H1 (cell line): ENCODE measurements around the gene ERC1. TPM values are rescaled to one million over a fixed set of nuclear protein-coding genes. Genes with fewer than 3 reads are reported as not detected.
A peak's percentile ranks its signal among the peaks of the same experiment; 100 is the strongest.

Experiments
- CTCF ChIA-PET: fragments of 300-600 bp; sonication (Branson Sonifier 250); formaldehyde crosslinking; loops from one replicate; lab custom pipeline; 2021; ENCODE audit not compliant: partially characterized antibody; lab: Charles Lee
- POLR2A ChIA-PET: fragments of 300-600 bp; sonication (Branson Sonifier 250); formaldehyde crosslinking; loops from one replicate; lab custom pipeline; 2021; ENCODE audit warnings: inconsistent platforms; ENCODE audit not compliant: partially characterized antibody; lab: Charles Lee
- DNase-seq, 2 experiments: peaks; one replicate each; pipeline versions ENCODE4 v3.0.0 to v3.0.0-alpha.2; 2010 to 2022; ENCODE audit warnings: low spot score in 2 of 2, low read depth in 1 of 2, mixed read lengths in 1 of 2
- FAIRE-seq: peaks from 2 replicates; lab custom pipeline; 2011; peaks lifted over from hg19 to GRCh38; lab: Jason Lieb, UNC
- H2AFZ ChIP-seq: 2 replicates; pipeline ENCODE4 v1.8.1; 2012; ENCODE audit warnings: low read length, inconsistent platforms
- H2AK5ac ChIP-seq: 2 replicates; pipeline ENCODE4 v1.6.1; 2013; ENCODE audit warnings: low read depth, low read length
- H2BK120ac ChIP-seq: replicated peaks from 2 replicates; pipeline ENCODE3; 2013; ENCODE audit warnings: low read depth, low read length, inconsistent platforms
- H2BK12ac ChIP-seq: 2 replicates; pipeline ENCODE4 v1.6.1; 2013; ENCODE audit warnings: low read depth, low read length
- H2BK15ac ChIP-seq: 2 replicates; pipeline ENCODE4 v1.6.1; 2013; ENCODE audit warnings: low read length
- H2BK20ac ChIP-seq: 2 replicates; pipeline ENCODE4 v1.6.1; 2013; ENCODE audit warnings: low read length
- H2BK5ac ChIP-seq: 2 replicates; pipeline ENCODE4 v1.6.1; 2013; ENCODE audit warnings: low read depth, low read length
- H3K14ac ChIP-seq: 2 replicates; pipeline ENCODE4 v1.6.1; 2013; ENCODE audit warnings: inconsistent platforms; ENCODE audit not compliant: insufficient read length
- H3K18ac ChIP-seq: 2 replicates; pipeline ENCODE4 v1.6.1; 2013; ENCODE audit warnings: low read length; ENCODE audit errors: extremely low read depth
- H3K23ac ChIP-seq: 2 replicates; pipeline ENCODE4 v1.6.1; 2013; ENCODE audit warnings: inconsistent platforms; ENCODE audit not compliant: insufficient read length
- H3K23me2 ChIP-seq: 2 replicates; pipeline ENCODE4 v1.6.1; 2013; ENCODE audit warnings: low read depth, low read length
- H3K27ac ChIP-seq: 2 replicates; pipeline ENCODE4 v1.6.1; 2011; ENCODE audit warnings: low read depth, low read length, inconsistent platforms
- H3K27me3 ChIP-seq, 4 experiments: replicated peaks in 1 of 4; 1 replicate in 1 of 4; 2 replicates in 3 of 4; pipeline versions ENCODE4 v1.6.1 to v1.8.1; 2011 to 2013; ENCODE audit warnings: low read length in 3 of 4, mild to moderate bottlenecking in 3 of 4, inconsistent platforms in 2 of 4, mixed read lengths in 2 of 4, moderate library complexity in 1 of 4; ENCODE audit not compliant: control insufficient read depth in 3 of 4, insufficient read depth in 3 of 4; ENCODE audit errors: extremely low read depth in 1 of 4
- H3K36me3 ChIP-seq, 4 experiments: 2 replicates each; pipeline versions ENCODE4 v1.6.1 to v1.8.1; 2011 to 2013; ENCODE audit warnings: mild to moderate bottlenecking in 4 of 4, low read length in 3 of 4, moderate library complexity in 2 of 4, control low read depth in 1 of 4, inconsistent platforms in 1 of 4; ENCODE audit not compliant: insufficient read depth in 4 of 4, control insufficient read depth in 2 of 4
- H3K4ac ChIP-seq: replicated peaks from 2 replicates; pipeline ENCODE3; 2013; ENCODE audit warnings: low read length, low read depth, mixed read lengths, inconsistent platforms; ENCODE audit not compliant: insufficient read length
- H3K4me1 ChIP-seq, 4 experiments: replicated peaks in 1 of 4; 1 replicate in 1 of 4; 2 replicates in 3 of 4; pipeline versions ENCODE4 v1.6.1 to v1.8.1; 2011 to 2013; ENCODE audit warnings: low read length in 3 of 4, inconsistent platforms in 2 of 4, mixed read lengths in 1 of 4; ENCODE audit not compliant: insufficient read depth in 4 of 4, control insufficient read depth in 3 of 4
- H3K4me2 ChIP-seq, 2 experiments: 2 replicates each; pipeline versions ENCODE4 v1.6.1 to v1.8.1; 2011 to 2013; ENCODE audit warnings: low read depth in 2 of 2, low read length in 2 of 2, control low read depth in 1 of 2, inconsistent platforms in 1 of 2, mild to moderate bottlenecking in 1 of 2; ENCODE audit not compliant: insufficient read depth in 1 of 2
- H3K4me3 ChIP-seq, 4 experiments: fragments of 200-600, 300-600 bp in 1 of 4; sonication (generic), shearing (Covaris generic), sonication (Bioruptor Twin) in 1 of 4; 2 replicates each; pipeline versions ENCODE4 v1.5.1 to v1.8.1; 2011 to 2016; ENCODE audit warnings: low read length in 4 of 4, low read depth in 3 of 4, control low read depth in 2 of 4, inconsistent platforms in 2 of 4, mild to moderate bottlenecking in 2 of 4, mixed read lengths in 1 of 4, moderate library complexity in 1 of 4; ENCODE audit not compliant: insufficient read depth in 2 of 4; ENCODE audit errors: extremely low read depth in 1 of 4
- H3K56ac ChIP-seq: replicated peaks from 2 replicates; pipeline ENCODE3; 2013; ENCODE audit warnings: low read depth, mild to moderate bottlenecking, mixed read lengths, low read length, inconsistent platforms; ENCODE audit not compliant: insufficient read length
- H3K79me1 ChIP-seq: 2 replicates; pipeline ENCODE4 v1.6.1; 2013; ENCODE audit warnings: low read depth, low read length, control low read depth
- H3K79me2 ChIP-seq, 2 experiments: 2 replicates each; pipeline versions ENCODE4 v1.6.1 to v1.8.1; 2012 to 2013; ENCODE audit warnings: low read length in 2 of 2, mild to moderate bottlenecking in 2 of 2, inconsistent platforms in 1 of 2; ENCODE audit not compliant: insufficient read depth in 2 of 2, control insufficient read depth in 1 of 2
- H3K9ac ChIP-seq, 4 experiments: replicated peaks in 1 of 4; 1 replicate in 1 of 4; 2 replicates in 3 of 4; pipeline versions ENCODE4 v1.6.1 to v1.8.1; 2011 to 2013; ENCODE audit warnings: low read depth in 3 of 4, low read length in 3 of 4, control low read depth in 2 of 4, mild to moderate bottlenecking in 2 of 4, moderate library complexity in 2 of 4, inconsistent platforms in 1 of 4; ENCODE audit errors: extremely low read depth in 1 of 4
- H3K9me3 ChIP-seq, 2 experiments: 2 replicates each; pipeline versions ENCODE4 v1.6.1 to v1.8.1; 2012 to 2013; ENCODE audit warnings: mild to moderate bottlenecking in 2 of 2, moderate library complexity in 2 of 2, control low read depth in 1 of 2, inconsistent platforms in 1 of 2, low read depth in 1 of 2, low read length in 1 of 2, mixed read lengths in 1 of 2; ENCODE audit not compliant: insufficient read depth in 2 of 2
- H4K20me1 ChIP-seq, 2 experiments: replicated peaks in 1 of 2; 2 replicates each; pipeline versions ENCODE3 to v1.8.1; 2011 to 2013; ENCODE audit warnings: inconsistent platforms in 2 of 2, low read length in 2 of 2, mild to moderate bottlenecking in 1 of 2; ENCODE audit not compliant: insufficient read depth in 2 of 2, control insufficient read depth in 1 of 2
- H4K5ac ChIP-seq: 2 replicates; pipeline ENCODE4 v1.6.1; 2013; ENCODE audit warnings: low read length, low read depth, mixed read lengths, inconsistent platforms; ENCODE audit not compliant: insufficient read length
- H4K8ac ChIP-seq: 2 replicates; pipeline ENCODE4 v1.8.0; 2013; ENCODE audit warnings: mild to moderate bottlenecking, moderate library complexity, low read length, inconsistent platforms; ENCODE audit not compliant: insufficient read depth; ENCODE audit errors: extremely low read depth
- H4K91ac ChIP-seq: replicated peaks from 2 replicates; pipeline ENCODE3; 2013; ENCODE audit warnings: low read length, mixed read lengths, inconsistent platforms; ENCODE audit not compliant: insufficient read length
- BRCA1 ChIP-seq: IDR thresholded peaks from 2 replicates; pipeline ENCODE4 v1.6.1; 2012; ENCODE audit warnings: low read depth, low read length, improper control_type of control experiment
- CTCF ChIP-seq, 3 experiments: IDR thresholded peaks; 1 replicate in 2 of 3; 2 replicates in 1 of 3; pipeline versions ENCODE4 v1.5.1 to v1.6.1; 2011; ENCODE audit warnings: low read length in 3 of 3, mild to moderate bottlenecking in 3 of 3, inconsistent platforms in 2 of 3, low read depth in 1 of 3, moderate library complexity in 1 of 3; ENCODE audit not compliant: insufficient read depth in 1 of 3; ENCODE audit errors: control extremely low read depth in 1 of 3
- JUND ChIP-seq: IDR thresholded peaks from 2 replicates; pipeline ENCODE4 v1.6.1; 2011; ENCODE audit warnings: mild to moderate bottlenecking, improper control_type of control experiment, low read length
- KDM5A ChIP-seq: fragments of 200-600 bp; IDR thresholded peaks from 2 replicates; pipeline ENCODE4 v1.7.1; 2012; ENCODE audit warnings: mild to moderate bottlenecking, low read length, inconsistent platforms, mixed read lengths
- MAFK ChIP-seq: IDR thresholded peaks from 2 replicates; pipeline ENCODE4 v1.6.1; 2012; ENCODE audit warnings: low read depth, mild to moderate bottlenecking, improper control_type of control experiment, low read length
- RAD21 ChIP-seq, 2 experiments: IDR thresholded peaks in 1 of 2; conservative IDR thresholded peaks in 1 of 2; 2 replicates each; pipeline ENCODE4 v1.6.1; 2011; ENCODE audit warnings: low read depth in 2 of 2, low read length in 2 of 2, improper control_type of control experiment in 1 of 2, inconsistent platforms in 1 of 2, mild to moderate bottlenecking in 1 of 2, moderate library complexity in 1 of 2
- RFX5 ChIP-seq: IDR thresholded peaks from 2 replicates; pipeline ENCODE4 v1.6.1; 2011; ENCODE audit warnings: low read depth, low read length, improper control_type of control experiment, borderline replicate concordance
- TEAD4 ChIP-seq: IDR thresholded peaks from 2 replicates; pipeline ENCODE4 v1.6.1; 2012; ENCODE audit warnings: low read depth, low read length, inconsistent platforms, mixed read lengths
- YY1 ChIP-seq: IDR thresholded peaks from 2 replicates; pipeline ENCODE4 v1.6.1; 2011; ENCODE audit warnings: low read depth, mild to moderate bottlenecking, low read length
- WGBS, 2 experiments: shearing (Covaris generic) in 1 of 2; methylation state at CpG; one replicate each; pipeline versions ENCODE4 v1.1.6 to v1.1.7; 2013 to 2015; ENCODE audit warnings: low lambda C conversion rate in 2 of 2, mixed read lengths in 2 of 2, inconsistent platforms in 1 of 2, low coverage in 1 of 2, missing lambda C conversion rate in 1 of 2; ENCODE audit not compliant: insufficient replicate concordance in 2 of 2, insufficient coverage in 1 of 2, insufficient read length in 1 of 2; ENCODE audit errors: extremely low coverage in 1 of 2, missing lambda C conversion rate in 1 of 2; 5-methylcytosine and 5-hydroxymethylcytosine counted together
- polyA plus RNA-seq, 7 experiments: library from polyadenylated mRNA; depleted of rRNA in 3 of 7; stranded (reverse) in 5 of 7; unstranded in 2 of 7; fragments of >200 nt in 5 of 7; fragments of 200-250 nt in 2 of 7; gene quantifications; 1 replicate in 5 of 7; 2 replicates in 1 of 7; 4 replicates in 1 of 7; pipeline versions ENCODE4 v1.2.1 to v1.2.3, GENCODE V29; 2011 to 2013; ENCODE audit warnings: missing spikeins in 2 of 7, mixed read lengths in 2 of 7
- total RNA-seq: library from RNA; stranded (reverse); fragmentation: NEBNext Ultra II Directional; extraction: Animal tissue kit (Norgen Biotek cat#: 25700); gene quantifications from 2 replicates; pipeline ENCODE4 v1.2.1, GENCODE V29; 2021

Gene ERC1
- total and polyA plus RNA-seq, 2 of the 8 experiments (the other 6 are each of a cell fraction or from before 2014, with no cell fraction given), result 7.8 to 45.7 TPM

- H3K27ac ChIP-seq, result no peak overlapping the region
- no peak overlapping the region for H4K8ac ChIP-seq
- H4K20me1 ChIP-seq, result peaks cover 3 to 7% of the 10 kb centered on the region in 2 experiments
- H2AFZ ChIP-seq, result no peak overlapping the region
- no peak overlapping the region for H3K4me3 ChIP-seq
- H3K9me3 ChIP-seq, result no peaks in the 10 kb centered on the region
- WGBS, 2 experiments, result 31% methylated on average over 5 of the region's 5 CpGs; no CpG with 5 or more reads in 1 of the 2 experiments
- no peak overlapping the region for H3K23ac ChIP-seq
- no peak overlapping the region for H2BK15ac ChIP-seq
- ChIA-PET POLR2A (interaction anchor here (0.9 to 1.0 kb wide), 2 partner anchors 98 to 466 kb away, joined by 3 to 5 read pairs; no protein-coding TSS in a partner anchor), CTCF (interaction anchor here (0.6 to 4.6 kb wide), 104 partner anchors 8 to 549 kb away, joined by 3 to 66 read pairs (median 4); no protein-coding TSS in a partner anchor)
- no peak overlapping the region for H4K5ac ChIP-seq
- no peak overlapping the region for H3K56ac ChIP-seq
- H3K36me3 ChIP-seq, result no peaks in the 10 kb centered on the region
- H2BK5ac ChIP-seq, result no peak overlapping the region
- H3K9ac ChIP-seq, result no peak overlapping the region
- H3K14ac ChIP-seq, result no peak overlapping the region
- no peak overlapping the region for H2BK120ac ChIP-seq
- H3K18ac ChIP-seq, result no peak overlapping the region
- H3K79me1 ChIP-seq, result no peaks in the 10 kb centered on the region
- H3K4ac ChIP-seq, result no peak overlapping the region
- no peak overlapping the region for H2BK12ac ChIP-seq
- H3K4me1 ChIP-seq, result no peaks in the 10 kb centered on the region
- H2AK5ac ChIP-seq, result no peak overlapping the region
- no peak overlapping the region for H4K91ac ChIP-seq
- FAIRE-seq (peak; percentile 83), DNase-seq (peak in 1 of 2 experiments; percentile 69)
- no peaks in the 10 kb centered on the region; the same call in 1 of the 2 replicates for H3K23me2 ChIP-seq
- TF ChIP-seq RFX5, result no peak
- TF ChIP-seq MAFK, result no peak
- TF ChIP-seq CTCF (IDR thresholded peaks at IDR 0.05; ENCODE audit: control extremely low read depth in 1 of 3, insufficient read depth in 1 of 3, low read depth in 1 of 3, low read length in 3 of 3), result peak; percentile 31 to 82 (median 74)
- TF ChIP-seq YY1, result no peak
- TF ChIP-seq BRCA1, result no peak
- no peak for TF ChIP-seq TEAD4
- TF ChIP-seq RAD21 (IDR thresholded peaks at IDR 0.05 in 1 of 2, conservative IDR thresholded peaks at IDR 0.05 in 1 of 2; ENCODE audit: low read depth in 2 of 2, low read length in 2 of 2), result peak; percentile 93 to 94
- TF ChIP-seq KDM5A, result no peak
- TF ChIP-seq JUND, result no peak
- peaks cover 9 to 29% (median 24%) of the 10 kb centered on the region in 4 experiments for H3K27me3 ChIP-seq
- no peak overlapping the region for H2BK20ac ChIP-seq
- no peak overlapping the region for H3K4me2 ChIP-seq
- no peaks in the 10 kb centered on the region for H3K79me2 ChIP-seq
These were observed 127.0 kb downstream of the ERC1 start for GRCh38 chr12:1117970-1118563.
